Gastrocnemius medialis (tissue), 4 donors: ENCODE measurements around the gene ADGRL3. TPM values are rescaled to one million over a fixed set of nuclear protein-coding genes. Genes with fewer than 3 reads are reported as not detected.

Source experiments
- ATAC-seq, 2 donors: fragments of 150-250 bp; one replicate each; pipeline ENCODE4 v1.9.1; 2016
- DNase-seq, 2 donors: peaks; one replicate each; pipeline ENCODE4 v3.0.0-alpha.2; 2019
- H3K27ac ChIP-seq, 4 donors: fragments of 200-600 bp; sonication (generic); 1 replicate in 1 of 4; 2 replicates in 3 of 4; pipeline ENCODE4 v1.5.1; 2016 to 2018; ENCODE audit warnings: mild to moderate bottlenecking in 2 of 4, moderate library complexity in 1 of 4
- H3K27me3 ChIP-seq, 3 donors: fragments of 200-600 bp; sonication (generic) in 2 of 3; 1 replicate in 1 of 3; 2 replicates in 2 of 3; pipeline versions ENCODE4 v1.5.1 to v1.6.0; 2016 to 2019; ENCODE audit warnings: mild to moderate bottlenecking in 1 of 3, moderate library complexity in 1 of 3
- H3K36me3 ChIP-seq, 2 donors: fragments of 200-600 bp; sonication (generic) in 1 of 2; one replicate each; pipeline ENCODE4 v1.5.1; 2017 to 2018
- H3K4me1 ChIP-seq, 2 donors: fragments of 200-600 bp; sonication (generic) in 1 of 2; one replicate each; pipeline ENCODE4 v1.5.1; 2016 to 2017; ENCODE audit warnings: mild to moderate bottlenecking in 2 of 2
- H3K4me3 ChIP-seq, 4 donors: fragments of 200-600 bp; sonication (generic) in 3 of 4; 1 replicate in 1 of 4; 2 replicates in 3 of 4; pipeline ENCODE4 v1.5.1; 2016 to 2019; ENCODE audit warnings: mild to moderate bottlenecking in 2 of 4
- H3K9me3 ChIP-seq, 3 donors: fragments of 200-600 bp; sonication (generic) in 2 of 3; 1 replicate in 1 of 3; 2 replicates in 2 of 3; pipeline ENCODE4 v1.5.1; 2016 to 2019
- POLR2A ChIP-seq, 2 donors: fragments of 450-650 bp; IDR thresholded peaks; one replicate each; pipeline ENCODE4 v1.6.1; 2017; ENCODE audit warnings: antibody characterized with exemption in 2 of 2, mild to moderate bottlenecking in 2 of 2, moderate library complexity in 2 of 2
- in situ Hi-C, 4 donors: fragments of 200-750 bp; cut with MboI; loops; one replicate each; pipeline versions ENCODE4 v1.15.0 to v1.8.0; 2017; ENCODE audit warnings: low sequenced_read_pairs in 4 of 4
- intact Hi-C: fragments of 100-400 bp; cut with DNase I; formaldehyde crosslinking; loops from one replicate; pipeline ENCODE4 v1.15.1; 2023; ENCODE audit warnings: low total_unique reads
- total RNA-seq, 4 donors: library from RNA; depleted of rRNA; stranded (reverse); fragments of >200 nt; gene quantifications; one replicate each; pipeline versions ENCODE4 v1.1.0 to v1.2.3, GENCODE V29; 2016
- TF ChIP-seq, protein P1 (sequence below), 5 experiments: fragments of 450-650 bp in 3 of 5; fragments of 200-600 bp in 2 of 5; sonication (generic) in 2 of 5; IDR thresholded peaks in 4 of 5; conservative IDR thresholded peaks in 1 of 5; 1 replicate in 4 of 5; 2 replicates in 1 of 5; pipeline ENCODE4 v1.5.1; 2016 to 2019; ENCODE audit warnings: antibody characterized with exemption in 5 of 5, mild to moderate bottlenecking in 3 of 5, moderate library complexity in 3 of 5

ADGRL3 gene
- total RNA-seq, 4 donors from 2014 or later = 0.69 to 2.2 (median 1.1) TPM

DNA sequence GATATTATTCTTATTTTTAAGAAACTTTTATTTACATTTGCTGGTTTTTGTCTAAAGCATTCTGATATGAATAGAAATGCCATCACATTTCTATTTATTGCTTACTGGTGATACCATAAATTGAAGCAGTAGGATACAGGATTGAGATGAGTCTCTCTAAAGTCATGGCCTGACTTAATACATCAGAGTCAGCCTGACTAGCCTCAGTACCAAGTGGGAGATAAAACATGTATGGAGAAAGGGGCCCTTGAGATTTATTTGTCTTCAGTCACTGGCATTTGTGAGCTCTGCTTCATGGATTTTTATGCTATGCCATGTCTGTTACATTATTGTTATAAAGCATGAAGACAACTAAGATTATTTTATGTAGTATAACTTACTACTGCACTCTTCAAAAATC, 465.5 kb downstream of the ADGRL3 start:
- intact Hi-C loops = no loop called here
- no peak for TF ChIP-seq POLR2A (IDR thresholded peaks at IDR 0.05)
- TF ChIP-seq, protein P1, sequence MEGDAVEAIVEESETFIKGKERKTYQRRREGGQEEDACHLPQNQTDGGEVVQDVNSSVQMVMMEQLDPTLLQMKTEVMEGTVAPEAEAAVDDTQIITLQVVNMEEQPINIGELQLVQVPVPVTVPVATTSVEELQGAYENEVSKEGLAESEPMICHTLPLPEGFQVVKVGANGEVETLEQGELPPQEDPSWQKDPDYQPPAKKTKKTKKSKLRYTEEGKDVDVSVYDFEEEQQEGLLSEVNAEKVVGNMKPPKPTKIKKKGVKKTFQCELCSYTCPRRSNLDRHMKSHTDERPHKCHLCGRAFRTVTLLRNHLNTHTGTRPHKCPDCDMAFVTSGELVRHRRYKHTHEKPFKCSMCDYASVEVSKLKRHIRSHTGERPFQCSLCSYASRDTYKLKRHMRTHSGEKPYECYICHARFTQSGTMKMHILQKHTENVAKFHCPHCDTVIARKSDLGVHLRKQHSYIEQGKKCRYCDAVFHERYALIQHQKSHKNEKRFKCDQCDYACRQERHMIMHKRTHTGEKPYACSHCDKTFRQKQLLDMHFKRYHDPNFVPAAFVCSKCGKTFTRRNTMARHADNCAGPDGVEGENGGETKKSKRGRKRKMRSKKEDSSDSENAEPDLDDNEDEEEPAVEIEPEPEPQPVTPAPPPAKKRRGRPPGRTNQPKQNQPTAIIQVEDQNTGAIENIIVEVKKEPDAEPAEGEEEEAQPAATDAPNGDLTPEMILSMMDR (IDR thresholded peaks at IDR 0.05 in 4 of 5, conservative IDR thresholded peaks at IDR 0.05 in 1 of 5) = no peak
- no peaks in the 10 kb centered on the region for H3K4me1 ChIP-seq

DNA sequence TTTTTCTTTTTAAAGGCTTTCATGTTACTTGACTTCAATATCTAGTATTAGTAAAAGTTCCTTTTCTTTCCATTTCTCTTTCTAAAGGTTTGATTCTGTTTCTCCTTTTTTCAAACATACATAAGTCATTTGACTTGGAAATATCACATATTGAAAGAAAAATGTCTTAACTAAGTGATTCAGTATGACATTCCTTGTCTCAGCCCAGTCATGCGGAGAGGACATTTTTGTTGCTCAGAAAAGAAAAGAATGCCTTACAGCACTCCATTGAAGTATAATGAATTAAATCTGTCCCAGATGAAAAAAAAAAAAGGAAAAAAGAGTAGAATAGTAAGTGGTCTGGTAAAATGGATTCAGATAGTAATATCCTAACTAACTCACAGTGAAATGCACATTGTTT, 466.1 kb downstream of the ADGRL3 start:
- in situ Hi-C loops = no loop called here

More for the DNA sequence above, 465.5 kb downstream of the ADGRL3 start:
- ATAC-seq (no peak), DNase-seq (no peak)
- Histone ChIP-seq H3K36me3 (no peaks in the 10 kb centered on the region), H3K4me3 (no peak overlapping the region), H3K27ac (no peak overlapping the region), H3K27me3 (no peaks in the 10 kb centered on the region), H3K9me3 (no peaks in the 10 kb centered on the region)
- in situ Hi-C loops = no loop called here

DNA sequence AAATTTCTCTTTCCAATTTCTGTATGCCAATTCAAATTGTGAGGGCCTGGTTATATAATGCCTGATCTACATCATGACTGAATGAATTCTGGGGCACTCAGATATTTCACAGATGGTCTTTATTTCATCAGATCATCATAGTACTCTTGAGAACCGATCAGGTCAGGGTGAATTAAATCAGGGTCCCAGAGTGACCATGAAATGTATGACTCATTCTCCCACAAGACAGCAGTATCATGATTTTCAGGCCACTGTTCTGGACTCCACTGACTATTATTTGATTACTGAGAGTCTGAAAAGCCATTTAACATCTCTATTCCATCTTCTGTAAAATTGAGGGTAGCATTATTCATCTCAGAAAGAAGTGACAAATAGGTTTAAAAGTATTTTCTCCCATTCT, 471.5 kb downstream of the ADGRL3 start:
- H3K27ac ChIP-seq = no peak overlapping the region
- no peaks in the 10 kb centered on the region for H3K36me3 ChIP-seq
- in situ Hi-C loops = no loop called here
- DNase-seq (no peak), ATAC-seq (no peak)
- H3K27me3 ChIP-seq = no peaks in the 10 kb centered on the region
- H3K9me3 ChIP-seq = no peaks in the 10 kb centered on the region
- no peaks in the 10 kb centered on the region for H3K4me1 ChIP-seq
- intact Hi-C loops = no loop called here
- TF ChIP-seq, protein P1 (IDR thresholded peaks at IDR 0.05 in 4 of 5, conservative IDR thresholded peaks at IDR 0.05 in 1 of 5) = no peak
- no peak for TF ChIP-seq POLR2A (IDR thresholded peaks at IDR 0.05)
- no peak overlapping the region for H3K4me3 ChIP-seq

More for the DNA sequence above, 466.1 kb downstream of the ADGRL3 start:
- TF ChIP-seq, protein P1 (IDR thresholded peaks at IDR 0.05 in 4 of 5, conservative IDR thresholded peaks at IDR 0.05 in 1 of 5) = no peak
- no peak for TF ChIP-seq POLR2A (IDR thresholded peaks at IDR 0.05)
- Histone ChIP-seq H3K4me3 (no peak overlapping the region), H3K27me3 (no peaks in the 10 kb centered on the region), H3K4me1 (no peaks in the 10 kb centered on the region), H3K9me3 (no peaks in the 10 kb centered on the region), H3K36me3 (no peaks in the 10 kb centered on the region), H3K27ac (no peak overlapping the region)
- DNase-seq (no peak), ATAC-seq (no peak)
- intact Hi-C loops = no loop called here

DNA sequence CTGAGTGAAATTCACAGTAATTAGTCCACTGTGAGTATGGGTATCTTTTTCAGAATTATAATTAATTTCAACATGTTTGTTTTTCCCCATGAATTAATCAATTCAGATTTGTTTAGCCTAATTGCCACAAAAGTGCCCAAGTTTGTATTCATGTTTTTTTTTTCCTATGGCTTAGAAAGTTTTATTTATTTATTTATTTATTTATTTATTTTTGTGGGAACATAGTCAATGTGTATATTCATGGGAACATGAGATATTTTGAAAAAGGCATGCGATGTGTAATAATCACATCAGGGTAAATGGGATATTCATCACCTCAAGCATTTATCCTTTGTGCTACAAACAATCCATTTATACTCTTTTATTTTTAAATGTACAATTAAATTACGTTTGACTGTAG, 475.3 kb downstream of the ADGRL3 start:
- no peaks in the 10 kb centered on the region for H3K4me1 ChIP-seq
- TF ChIP-seq POLR2A (IDR thresholded peaks at IDR 0.05) = no peak
- TF ChIP-seq, protein P1 (IDR thresholded peaks at IDR 0.05 in 4 of 5, conservative IDR thresholded peaks at IDR 0.05 in 1 of 5) = no peak
- no peaks in the 10 kb centered on the region for H3K9me3 ChIP-seq
- H3K36me3 ChIP-seq = no peaks in the 10 kb centered on the region
- intact Hi-C loops (no loop called here), in situ Hi-C loops (no loop called here)
- no peak overlapping the region for H3K27ac ChIP-seq
- no peaks in the 10 kb centered on the region for H3K27me3 ChIP-seq
- no peak for ATAC-seq
- no peak overlapping the region for H3K4me3 ChIP-seq
- no peak for DNase-seq

DNA sequence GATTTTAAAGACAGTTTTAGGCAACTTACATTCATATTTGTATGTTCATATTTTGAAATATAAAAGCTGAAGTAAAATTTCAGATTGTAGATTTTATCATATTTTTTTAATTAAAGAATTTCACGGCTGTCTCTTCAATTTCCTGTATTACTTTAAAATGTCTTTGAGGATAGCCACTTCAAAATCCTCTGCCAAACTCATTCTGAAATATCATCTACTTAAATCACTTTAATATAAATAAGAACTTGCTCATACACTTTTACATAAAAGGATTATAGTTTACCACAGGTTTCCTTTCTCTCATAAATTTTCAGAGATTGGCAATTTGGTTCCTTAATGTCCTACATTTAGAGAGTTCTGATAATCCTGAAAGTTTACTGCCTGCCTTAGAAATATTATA, 478.2 kb downstream of the ADGRL3 start:
- ATAC-seq (no peak), DNase-seq (no peak)
- Histone ChIP-seq H3K27ac (no peak overlapping the region), H3K4me3 (no peak overlapping the region), H3K27me3 (no peaks in the 10 kb centered on the region), H3K9me3 (no peaks in the 10 kb centered on the region), H3K36me3 (no peaks in the 10 kb centered on the region), H3K4me1 (no peaks in the 10 kb centered on the region)
- intact Hi-C loops = no loop called here
- TF ChIP-seq, protein P1 (IDR thresholded peaks at IDR 0.05 in 4 of 5, conservative IDR thresholded peaks at IDR 0.05 in 1 of 5) = no peak
- no peak for TF ChIP-seq POLR2A (IDR thresholded peaks at IDR 0.05)
- in situ Hi-C loops = no loop called here
